ENCODE measurements around the gene IGFLR1.

GRCh38 chr19:35712567-35713505, 29.4 kb downstream of the IGFLR1 start:
- TF ChIP-seq POLR2A (IDR thresholded peaks at IDR 0.05) (no peak), CTCF (IDR thresholded peaks at IDR 0.05) (no peak)

All from adrenal gland (tissue), 5 donors.